ENCODE measurements around the gene ZW10.
"Not testable (repeated sequence)": the region's sequence is repeated elsewhere in the genome, so short reads cannot be mapped to it uniquely, and the experiment has no call there.

Gene ZW10

DNA sequence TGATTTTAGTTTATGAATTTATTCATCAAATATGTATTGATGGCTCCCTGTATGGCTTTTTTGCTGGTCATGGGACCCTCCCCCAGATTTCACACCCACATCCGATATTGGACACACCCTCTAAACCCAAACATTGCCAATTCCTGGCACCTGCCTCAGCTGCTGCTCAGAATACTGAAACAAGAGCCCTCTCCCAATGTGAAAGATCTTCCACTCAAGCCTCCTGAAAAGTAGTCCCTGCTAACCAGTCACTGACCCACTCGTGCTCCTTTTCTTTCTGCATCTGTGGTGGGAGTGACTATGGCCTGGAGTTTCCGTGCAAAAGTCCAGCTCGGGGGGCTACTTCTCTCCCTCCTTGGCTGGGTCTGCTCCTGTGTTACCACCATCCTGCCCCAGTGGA, 6.0 kb upstream of the ZW10 start, which contains the start of gene CLDN25:
Gene CLDN25 (plus strand): TSS at position 301 of the 400 bp plus-strand sequence. CDS start 0 bp downstream, at position 301.
- TF ChIP-seq, protein P1, sequence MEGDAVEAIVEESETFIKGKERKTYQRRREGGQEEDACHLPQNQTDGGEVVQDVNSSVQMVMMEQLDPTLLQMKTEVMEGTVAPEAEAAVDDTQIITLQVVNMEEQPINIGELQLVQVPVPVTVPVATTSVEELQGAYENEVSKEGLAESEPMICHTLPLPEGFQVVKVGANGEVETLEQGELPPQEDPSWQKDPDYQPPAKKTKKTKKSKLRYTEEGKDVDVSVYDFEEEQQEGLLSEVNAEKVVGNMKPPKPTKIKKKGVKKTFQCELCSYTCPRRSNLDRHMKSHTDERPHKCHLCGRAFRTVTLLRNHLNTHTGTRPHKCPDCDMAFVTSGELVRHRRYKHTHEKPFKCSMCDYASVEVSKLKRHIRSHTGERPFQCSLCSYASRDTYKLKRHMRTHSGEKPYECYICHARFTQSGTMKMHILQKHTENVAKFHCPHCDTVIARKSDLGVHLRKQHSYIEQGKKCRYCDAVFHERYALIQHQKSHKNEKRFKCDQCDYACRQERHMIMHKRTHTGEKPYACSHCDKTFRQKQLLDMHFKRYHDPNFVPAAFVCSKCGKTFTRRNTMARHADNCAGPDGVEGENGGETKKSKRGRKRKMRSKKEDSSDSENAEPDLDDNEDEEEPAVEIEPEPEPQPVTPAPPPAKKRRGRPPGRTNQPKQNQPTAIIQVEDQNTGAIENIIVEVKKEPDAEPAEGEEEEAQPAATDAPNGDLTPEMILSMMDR (IDR thresholded peaks at IDR 0.05; ENCODE audit: borderline replicate concordance, insufficient read depth, low read depth, low read length), result no peak
- no peak within 1 kb of the TSS for H3K4me3 ChIP-seq (ENCODE audit: low read depth, low read length)

DNA sequence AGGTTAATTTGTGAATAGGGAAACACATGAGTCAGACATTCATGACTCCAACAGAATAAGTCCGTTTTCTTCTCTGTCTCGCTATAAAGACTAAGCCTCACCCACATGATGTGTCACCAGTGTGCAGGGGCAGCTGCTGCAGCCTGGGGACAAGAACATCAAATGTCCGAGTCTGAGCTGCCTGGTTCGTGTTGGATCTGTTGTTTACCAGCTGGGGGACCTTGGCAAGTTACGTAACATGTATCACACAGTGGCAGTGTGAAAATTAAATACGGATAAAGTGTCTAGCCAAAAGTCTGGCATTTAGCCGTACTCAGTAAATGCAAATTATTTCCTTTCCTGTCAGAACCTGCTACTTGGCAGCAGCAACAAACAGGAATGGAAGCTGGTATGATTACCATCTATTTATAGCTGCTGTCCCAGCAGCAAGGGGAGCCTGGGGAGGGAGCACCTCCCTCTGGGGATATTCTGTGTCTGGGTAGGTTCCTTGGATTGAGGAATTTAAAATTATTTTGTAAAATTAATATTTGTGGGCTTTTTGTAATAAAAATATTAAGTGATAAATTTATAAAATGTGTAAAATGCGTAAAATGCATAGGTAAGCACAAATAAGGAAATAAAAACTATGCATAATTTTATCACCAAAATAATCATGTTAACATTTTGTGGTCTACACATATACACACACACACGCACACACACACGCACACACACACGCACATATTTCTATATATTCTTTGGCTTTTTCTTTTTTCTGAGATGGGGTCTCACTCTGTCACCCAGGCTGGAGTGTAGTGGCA, 4.8 kb upstream of the ZW10 start:
- TF ChIP-seq, protein P1 (IDR thresholded peaks at IDR 0.05; ENCODE audit: borderline replicate concordance, insufficient read depth, low read depth, low read length), result no peak

DNA sequence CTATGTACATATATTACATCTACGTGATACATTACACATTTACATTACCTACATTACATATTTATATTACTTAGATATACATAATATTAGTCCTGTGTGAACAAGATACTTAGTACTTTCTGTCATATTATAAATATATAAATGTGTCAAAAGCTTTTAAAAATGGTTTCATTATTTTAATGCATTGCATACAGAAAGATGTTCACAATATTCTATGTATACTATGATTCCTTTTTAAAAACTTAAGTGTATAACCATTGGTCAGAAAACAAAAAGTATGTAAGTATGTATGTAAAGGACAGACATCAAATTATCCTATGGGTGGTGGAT, 647 bp upstream of the ZW10 start:
- TF ChIP-seq, protein P1 (IDR thresholded peaks at IDR 0.05; ENCODE audit: borderline replicate concordance, insufficient read depth, low read depth, low read length), result no peak
- no peak overlapping the region for H3K4me3 ChIP-seq (ENCODE audit: low read depth, low read length)

More for the DNA sequence above, 4.8 kb upstream of the ZW10 start:
- no peak overlapping the region for H3K4me3 ChIP-seq (ENCODE audit: low read depth, low read length)

DNA sequence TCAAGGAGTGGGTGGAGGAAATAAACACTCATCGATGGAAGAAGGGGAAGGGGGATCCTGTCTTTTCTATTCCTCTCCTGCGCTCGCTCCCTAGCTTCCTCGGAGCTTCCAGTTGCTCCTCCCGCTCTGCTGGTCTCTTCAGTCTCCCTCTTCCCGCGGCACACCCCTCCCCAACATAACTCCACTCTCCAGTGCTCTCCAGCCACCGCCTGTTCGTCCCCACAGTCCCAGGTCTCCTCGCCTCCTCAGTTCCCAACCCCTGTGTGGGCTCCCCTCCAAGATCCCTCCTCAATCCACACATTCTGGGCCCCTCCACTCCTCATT, 438 bp downstream of the ZW10 start:
- TF ChIP-seq, protein P1 (IDR thresholded peaks at IDR 0.05; ENCODE audit: borderline replicate concordance, insufficient read depth, low read depth, low read length), result no peak
- H3K4me3 ChIP-seq (ENCODE audit: low read depth, low read length), result peak overlapping the region; percentile 90

DNA sequence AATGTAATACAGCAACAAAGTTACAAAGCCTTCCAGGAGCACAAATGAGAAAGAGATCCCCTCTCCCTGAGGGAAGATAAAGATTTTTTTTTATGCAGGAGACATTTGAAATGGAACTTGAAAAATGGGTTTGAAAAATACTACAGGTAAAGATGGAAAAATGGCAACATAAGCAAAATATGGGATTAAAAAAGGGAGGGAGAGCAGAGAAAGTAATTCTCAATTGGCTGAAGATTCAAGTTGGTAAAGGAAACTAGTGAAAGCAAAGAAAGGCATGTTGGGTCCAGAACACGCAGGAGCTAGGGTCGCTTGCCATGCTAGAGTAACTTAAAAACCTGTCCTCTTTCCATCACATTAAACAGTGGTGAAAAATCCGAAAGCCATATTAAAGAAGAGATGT, 1.5 kb downstream of the ZW10 start:
- no peak overlapping the region for H3K4me3 ChIP-seq (ENCODE audit: low read depth, low read length)

DNA sequence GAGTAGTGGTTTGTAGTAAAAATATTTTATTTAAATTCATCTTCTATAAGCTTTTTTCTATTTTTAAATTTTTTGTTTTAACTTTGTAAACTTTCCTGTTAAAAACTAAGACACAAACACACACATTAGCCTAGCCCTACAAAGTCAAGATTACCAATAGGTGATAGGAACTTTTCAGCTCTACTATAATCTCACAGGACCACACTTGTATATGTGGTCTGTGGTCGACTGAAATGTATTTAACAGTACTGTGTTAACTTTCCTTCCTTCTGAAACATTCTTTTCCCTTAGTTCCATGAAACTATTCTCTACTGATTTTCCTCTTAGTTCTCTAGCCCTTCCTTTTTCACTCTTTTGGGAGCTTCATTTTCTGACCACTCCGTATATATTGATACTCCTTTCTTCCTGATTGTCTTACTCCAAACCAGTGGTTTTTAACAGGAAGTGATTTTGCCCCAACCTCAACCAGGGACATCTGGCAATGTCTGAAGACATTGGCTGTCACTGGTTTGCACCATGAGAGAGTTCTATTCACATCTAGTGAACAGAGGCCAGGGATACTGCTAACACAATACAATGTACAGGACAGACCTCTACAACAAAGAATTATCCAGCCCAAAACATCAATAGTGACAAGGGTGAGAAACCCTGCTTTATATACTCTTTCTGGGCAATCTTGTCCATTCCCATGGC, 8.8 kb downstream of the ZW10 start:
- H3K4me3 ChIP-seq (ENCODE audit: low read depth, low read length), result no peak overlapping the region

More for the DNA sequence above, 1.5 kb downstream of the ZW10 start:
- TF ChIP-seq, protein P1 (IDR thresholded peaks at IDR 0.05; ENCODE audit: borderline replicate concordance, insufficient read depth, low read depth, low read length), result no peak

DNA sequence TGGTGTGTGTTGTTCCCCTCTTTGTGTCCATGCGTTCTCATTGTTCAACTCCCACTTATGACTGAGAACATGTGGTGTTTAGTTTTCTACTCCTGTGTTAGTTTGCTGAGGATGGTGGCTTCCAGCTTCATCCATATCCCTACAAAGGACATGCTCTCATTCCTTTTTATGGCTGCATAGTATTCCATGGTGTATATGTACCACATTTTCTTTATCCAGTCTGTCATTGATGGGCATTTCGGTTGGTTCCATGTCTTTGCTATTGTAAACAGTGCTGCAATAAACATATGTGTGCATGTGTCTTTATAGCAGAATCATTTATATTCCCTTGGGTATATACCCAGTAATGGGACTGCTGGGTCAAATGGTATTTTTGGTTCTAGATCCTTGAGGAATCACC, 10.5 kb downstream of the ZW10 start:
- not testable (repeated sequence) for H3K4me3 ChIP-seq (ENCODE audit: low read depth, low read length)

More for the DNA sequence above, 8.8 kb downstream of the ZW10 start:
- TF ChIP-seq, protein P1 (IDR thresholded peaks at IDR 0.05; ENCODE audit: borderline replicate concordance, insufficient read depth, low read depth, low read length), result no peak
